NT2/D1 (cell line): ENCODE results near the gene MRLN.
"Not testable (repeated sequence)": the region's sequence is repeated elsewhere in the genome, so short reads cannot be mapped to it uniquely, and the experiment has no call there.

Source experiments
- DNase-seq: peaks from one replicate; pipeline ENCODE4 v3.0.0-alpha.2; 2011; ENCODE audit warnings: low read depth, low spot score
- H3K27me3 ChIP-seq: 2 replicates; pipeline ENCODE4 v1.6.0; 2011; ENCODE audit warnings: mild to moderate bottlenecking; ENCODE audit not compliant: insufficient read length, insufficient read depth
- H3K36me3 ChIP-seq: 2 replicates; pipeline ENCODE4 v1.6.1; 2011; ENCODE audit warnings: mild to moderate bottlenecking, low read length, mixed read lengths; ENCODE audit not compliant: insufficient read depth, insufficient read length
- H3K4me1 ChIP-seq: 2 replicates; pipeline ENCODE4 v1.5.1; 2011; ENCODE audit not compliant: insufficient read depth, insufficient read length
- H3K4me3 ChIP-seq: 2 replicates; pipeline ENCODE4 v1.5.1; 2011; ENCODE audit warnings: low read depth; ENCODE audit not compliant: insufficient read length
- H3K9ac ChIP-seq: 2 replicates; pipeline ENCODE4 v1.6.0; 2011; ENCODE audit warnings: low read depth; ENCODE audit not compliant: insufficient read length
- H3K9me3 ChIP-seq: 2 replicates; pipeline ENCODE4 v1.5.1; 2011; ENCODE audit warnings: mild to moderate bottlenecking, low read length; ENCODE audit not compliant: insufficient read depth
- SUZ12 ChIP-seq: IDR thresholded peaks from 2 replicates; pipeline ENCODE4 v1.6.1; 2011; ENCODE audit not compliant: insufficient read length, insufficient read depth; ENCODE audit errors: extremely low read depth
- YY1 ChIP-seq: IDR thresholded peaks from 2 replicates; pipeline ENCODE4 v1.6.1; 2011; ENCODE audit not compliant: insufficient read length, insufficient read depth
- ZNF274 ChIP-seq: IDR thresholded peaks from 2 replicates; pipeline ENCODE4 v1.6.1; 2011; ENCODE audit warnings: mild to moderate bottlenecking, low read depth, low read length

The MRLN gene

DNA sequence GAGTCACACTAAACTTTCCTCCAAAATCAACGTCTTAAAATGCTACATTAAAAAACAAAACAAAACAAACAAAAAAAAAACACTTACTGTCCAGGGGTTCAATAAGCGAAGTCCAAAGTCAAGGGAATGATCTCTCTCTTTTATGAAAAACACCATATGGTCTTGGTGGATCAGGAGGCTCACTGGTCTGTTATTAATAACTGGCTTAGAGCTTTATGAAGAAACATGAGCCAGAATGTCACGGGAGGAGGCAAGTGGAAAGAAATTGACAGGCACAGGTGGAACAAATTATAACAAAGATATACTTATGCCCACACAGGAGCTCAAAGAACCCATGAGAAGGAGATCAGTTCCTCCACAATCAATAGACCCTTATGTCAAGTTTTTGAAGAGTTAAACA, at the start of gene MRLN:
Gene MRLN, minus strand, starts transcription at position 189 of the 400 bp plus-strand sequence.
- Histone ChIP-seq H3K4me3 (no peak within 1 kb of the TSS), H3K9ac (no peak within 1 kb of the TSS), H3K9me3 (no peaks in the 10 kb centered on the region), H3K36me3 (no peaks in the 10 kb centered on the region), H3K27me3 (no peaks in the 10 kb centered on the region), H3K4me1 (no peaks in the 10 kb centered on the region)
- TF ChIP-seq ZNF274: no peak
- TF ChIP-seq YY1: no peak
- TF ChIP-seq SUZ12: no peak
- DNase-seq: no peak

DNA sequence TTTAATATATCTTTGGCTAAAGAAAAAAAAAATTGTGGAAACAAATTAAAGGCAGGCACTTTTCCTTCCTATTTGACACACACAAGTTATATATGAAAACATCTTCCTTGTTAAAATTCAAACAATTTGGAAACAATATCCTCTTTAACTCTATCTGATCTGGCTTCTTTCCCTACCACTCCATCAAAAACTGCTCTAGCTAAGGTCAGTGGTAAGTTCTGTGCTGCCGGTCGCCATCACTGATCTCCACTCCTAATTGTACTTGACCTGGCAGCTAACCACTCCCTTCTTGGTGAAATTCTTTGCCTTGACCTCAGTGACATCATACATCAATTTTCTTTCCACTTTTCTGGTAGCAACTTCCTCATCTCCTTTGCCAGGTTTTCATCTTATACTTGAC, 47.9 kb upstream of the MRLN start:
- DNase-seq: no peak
- Histone ChIP-seq H3K27me3 (no peaks in the 10 kb centered on the region), H3K9ac (no peak overlapping the region), H3K4me3 (no peak overlapping the region), H3K9me3 (no peaks in the 10 kb centered on the region), H3K36me3 (peaks cover 44% of the 10 kb centered on the region), H3K4me1 (no peaks in the 10 kb centered on the region)
- no peak for TF ChIP-seq SUZ12
- no peak for TF ChIP-seq YY1
- no peak for TF ChIP-seq ZNF274

DNA sequence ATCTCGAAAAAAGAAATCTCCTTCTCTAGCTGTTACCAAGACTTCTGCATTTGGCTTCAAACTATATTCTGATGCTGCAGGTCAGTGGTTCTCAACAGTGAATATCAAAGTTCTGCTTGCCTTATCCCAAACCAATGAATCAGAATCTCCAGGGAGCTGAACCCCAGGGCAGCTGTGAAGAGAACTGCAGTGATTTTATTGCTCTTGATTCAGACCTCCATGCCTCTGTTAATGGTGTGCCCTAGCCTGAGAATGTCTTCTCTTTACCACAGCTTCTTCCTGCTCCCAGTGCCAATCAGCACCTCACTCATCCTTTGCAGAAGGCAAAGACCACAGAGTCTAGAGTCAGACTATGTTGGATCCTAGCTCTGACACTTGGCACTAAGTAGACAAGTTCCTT, 46.2 kb upstream of the MRLN start:
- Histone ChIP-seq H3K9ac (no peak overlapping the region), H3K36me3 (peaks cover 32% of the 10 kb centered on the region), H3K27me3 (no peaks in the 10 kb centered on the region), H3K4me3 (no peak overlapping the region), H3K9me3 (no peaks in the 10 kb centered on the region), H3K4me1 (no peaks in the 10 kb centered on the region)
- no peak for DNase-seq
- TF ChIP-seq YY1 (no peak), ZNF274 (no peak), SUZ12 (no peak)

DNA sequence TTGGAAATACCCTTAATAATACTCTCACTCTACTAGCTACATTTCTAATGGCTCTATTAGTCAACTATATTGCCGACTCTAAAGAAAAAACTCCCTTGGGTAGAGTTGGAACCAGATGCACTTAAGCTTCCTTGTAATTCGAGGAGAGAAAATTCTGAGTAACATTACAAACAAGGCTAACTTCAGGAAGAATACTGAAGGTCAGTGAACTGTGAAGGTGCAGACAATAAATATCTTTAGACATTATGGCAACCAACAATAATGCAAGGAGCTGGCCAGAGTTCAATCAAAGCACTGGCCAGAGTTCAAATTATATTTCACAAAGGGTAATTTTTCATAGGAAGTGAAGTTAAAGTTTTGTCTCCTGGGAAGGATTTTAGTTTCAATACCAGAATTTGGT, 40.7 kb upstream of the MRLN start:
- DNase-seq: no peak
- no peaks in the 10 kb centered on the region for H3K4me1 ChIP-seq
- H3K27me3 ChIP-seq: no peaks in the 10 kb centered on the region
- TF ChIP-seq SUZ12 (no peak), YY1 (no peak), ZNF274 (no peak)
- H3K9ac ChIP-seq: no peak overlapping the region
- H3K4me3 ChIP-seq: no peak overlapping the region
- H3K9me3 ChIP-seq: no peaks in the 10 kb centered on the region
- H3K36me3 ChIP-seq: peaks cover 40% of the 10 kb centered on the region

DNA sequence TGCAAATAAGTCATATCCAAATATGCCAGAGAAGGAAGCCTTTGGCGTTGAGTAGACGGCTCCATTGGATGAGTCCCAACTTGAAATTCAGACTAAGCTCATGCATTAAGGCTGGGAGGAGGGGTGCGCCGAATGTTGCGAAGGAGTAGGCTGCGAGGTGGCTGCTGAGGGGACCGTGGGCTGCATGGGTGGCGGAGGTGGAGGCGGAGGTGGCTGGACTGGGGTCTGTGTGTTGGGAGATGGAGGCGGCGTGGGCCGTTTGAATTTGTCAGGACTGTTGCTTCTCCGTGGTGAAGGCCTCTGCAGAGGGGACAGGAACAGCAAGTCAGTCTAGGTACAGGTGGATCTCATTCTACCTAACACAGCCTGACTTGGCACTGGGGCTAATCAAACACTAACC, 39.6 kb upstream of the MRLN start:
- no peaks in the 10 kb centered on the region for H3K27me3 ChIP-seq
- no peaks in the 10 kb centered on the region for H3K9me3 ChIP-seq
- H3K9ac ChIP-seq: no peak overlapping the region
- no peak for TF ChIP-seq ZNF274
- TF ChIP-seq YY1: no peak
- no peak for TF ChIP-seq SUZ12
- H3K36me3 ChIP-seq: peaks cover 39% of the 10 kb centered on the region
- no peak for DNase-seq
- H3K4me3 ChIP-seq: no peak overlapping the region
- H3K4me1 ChIP-seq: no peaks in the 10 kb centered on the region

DNA sequence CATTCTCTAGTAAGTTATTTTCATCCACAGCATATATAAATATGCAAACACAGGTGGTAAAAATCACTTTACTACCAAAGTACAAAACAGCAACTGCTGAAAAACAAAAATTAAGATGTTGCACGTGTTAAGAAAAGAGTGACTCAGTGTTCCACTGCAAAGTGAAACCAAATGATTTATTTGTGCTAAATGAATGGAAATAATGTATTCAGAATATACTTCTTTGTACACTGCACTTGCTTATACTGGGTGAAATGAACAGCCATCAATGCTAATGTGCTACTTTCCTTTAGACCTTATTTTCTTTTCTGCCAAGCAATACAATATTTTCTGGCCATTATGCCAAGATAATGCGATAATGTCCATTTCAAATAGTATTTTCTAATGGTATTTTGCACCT, 38.3 kb upstream of the MRLN start:
- Histone ChIP-seq H3K4me1 (no peaks in the 10 kb centered on the region), H3K27me3 (no peaks in the 10 kb centered on the region), H3K9me3 (no peaks in the 10 kb centered on the region), H3K9ac (no peak overlapping the region), H3K4me3 (no peak overlapping the region), H3K36me3 (peaks cover 36% of the 10 kb centered on the region)
- DNase-seq: no peak
- no peak for TF ChIP-seq SUZ12
- TF ChIP-seq YY1: no peak
- TF ChIP-seq ZNF274: no peak

DNA sequence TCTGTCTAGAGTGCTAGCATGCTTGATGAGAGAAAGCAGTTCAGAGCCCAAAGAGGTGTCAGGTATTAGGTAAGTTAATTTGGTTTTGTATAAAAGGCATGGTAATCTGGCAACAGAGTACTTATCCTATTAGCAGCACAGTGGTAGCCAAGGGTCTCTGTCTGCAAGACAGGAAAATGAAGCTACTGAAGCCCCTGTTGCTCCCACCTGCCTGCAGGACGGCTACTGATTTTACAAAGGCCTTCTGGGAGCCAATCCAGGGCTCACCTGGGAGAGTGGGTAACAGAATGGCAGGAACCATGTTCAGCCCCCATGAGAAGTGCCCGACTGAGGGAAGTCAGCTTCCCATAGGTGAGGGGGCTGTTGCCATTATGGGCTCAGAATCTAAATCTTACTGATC, 36.8 kb upstream of the MRLN start:
- not testable (repeated sequence) for DNase-seq, H3K4me3 ChIP-seq, H3K4me1 ChIP-seq, H3K9me3 ChIP-seq, H3K27me3 ChIP-seq, H3K9ac ChIP-seq
- H3K36me3 ChIP-seq: peaks cover 36% of the 10 kb centered on the region

DNA sequence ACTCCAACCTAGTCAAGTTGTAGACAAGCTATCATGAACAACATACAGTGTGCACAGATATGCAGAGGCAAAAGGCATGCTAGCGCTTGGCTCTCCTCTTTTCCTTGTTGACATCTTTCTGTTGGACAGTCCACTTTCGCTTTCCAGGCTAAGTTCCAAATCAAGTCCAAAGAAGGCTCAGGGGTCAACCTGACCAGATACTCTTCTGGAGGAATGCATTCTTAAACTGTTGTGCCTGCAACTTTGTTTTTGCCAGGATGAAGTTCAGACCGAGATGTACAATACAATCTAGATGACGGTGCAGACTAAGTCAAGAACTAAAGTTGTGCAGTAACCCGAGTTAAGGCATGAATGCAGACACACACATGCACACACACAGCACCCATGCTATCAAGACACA, 35.7 kb upstream of the MRLN start:
- H3K27me3 ChIP-seq, H3K4me3 ChIP-seq, H3K9ac ChIP-seq, H3K9me3 ChIP-seq, H3K4me1 ChIP-seq, DNase-seq: not testable (repeated sequence)
- H3K36me3 ChIP-seq: peaks cover 30% of the 10 kb centered on the region

DNA sequence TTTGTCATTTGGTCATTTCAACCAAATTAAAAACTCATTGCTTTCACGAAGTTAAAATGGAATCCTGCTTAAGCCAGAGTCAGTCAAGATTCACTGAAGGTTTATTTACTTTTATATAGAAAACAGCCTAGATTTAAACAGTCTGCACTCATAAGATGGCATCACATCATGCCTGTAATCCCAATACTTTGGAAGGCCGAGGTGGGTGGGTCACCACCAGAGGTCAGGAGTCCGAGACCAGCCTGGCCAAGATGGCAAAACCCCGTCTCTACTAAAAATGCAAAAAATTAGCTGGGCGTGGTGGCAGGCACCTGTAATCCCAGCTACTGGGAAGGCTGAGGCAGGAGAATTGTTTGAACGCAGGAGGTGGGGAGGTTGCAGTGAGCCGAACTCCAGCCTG, 33.8 kb upstream of the MRLN start:
- not testable (repeated sequence) for H3K4me1 ChIP-seq, H3K27me3 ChIP-seq, H3K9ac ChIP-seq, H3K4me3 ChIP-seq, H3K9me3 ChIP-seq, DNase-seq
- peaks cover 17% of the 10 kb centered on the region for H3K36me3 ChIP-seq

DNA sequence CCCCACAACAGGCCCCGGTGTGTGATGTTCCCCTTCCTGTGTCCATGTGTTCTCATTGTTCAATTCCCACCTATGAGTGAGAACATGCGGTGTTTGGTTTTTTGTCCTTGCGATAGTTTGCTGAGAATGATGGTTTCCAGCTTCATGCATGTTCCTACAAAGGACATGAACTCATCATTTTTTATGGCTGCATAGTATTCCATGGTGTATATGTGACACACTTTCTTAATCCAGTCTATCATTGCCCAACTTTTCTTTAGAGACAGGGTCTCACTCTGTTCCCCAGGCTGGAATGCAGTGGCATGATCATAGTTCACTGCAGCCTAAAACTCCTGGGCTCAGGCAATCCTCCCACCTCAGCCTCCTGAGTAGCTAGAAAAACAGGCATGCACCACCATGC, 32.2 kb upstream of the MRLN start:
- H3K36me3 ChIP-seq: not testable (repeated sequence)

More for the DNA sequence above, 32.2 kb upstream of the MRLN start:
- DNase-seq, H3K27me3 ChIP-seq, H3K4me3 ChIP-seq, H3K9ac ChIP-seq, H3K4me1 ChIP-seq, H3K9me3 ChIP-seq: not testable (repeated sequence)
